H1 (cell line): ENCODE data around the gene NUP133. TPM values are rescaled to one million over a fixed set of nuclear protein-coding genes. Genes with fewer than 3 reads are reported as not detected.

Experiments
- CHD1 ChIP-seq: IDR thresholded peaks from 2 replicates; pipeline ENCODE4 v1.6.1; 2012; ENCODE audit warnings: low read depth, low read length, improper control_type of control experiment
- GABPA ChIP-seq: IDR thresholded peaks from 2 replicates; pipeline ENCODE4 v1.6.1; 2011; ENCODE audit warnings: mild to moderate bottlenecking, low read length, moderate library complexity, borderline replicate concordance; ENCODE audit not compliant: insufficient read depth
- POLR2A ChIP-seq, 2 experiments: IDR thresholded peaks; 1 replicate in 1 of 2; 2 replicates in 1 of 2; pipeline ENCODE4 v1.6.1; 2011; ENCODE audit warnings: low read depth in 2 of 2, low read length in 2 of 2, mild to moderate bottlenecking in 2 of 2; ENCODE audit errors: control extremely low read depth in 1 of 2
- polyA plus RNA-seq, 7 experiments: library from polyadenylated mRNA; depleted of rRNA in 3 of 7; stranded (reverse) in 5 of 7; unstranded in 2 of 7; fragments of >200 nt in 5 of 7; fragments of 200-250 nt in 2 of 7; gene quantifications; 1 replicate in 5 of 7; 2 replicates in 1 of 7; 4 replicates in 1 of 7; pipeline versions ENCODE4 v1.2.1 to v1.2.3, GENCODE V29; 2011 to 2013; ENCODE audit warnings: missing spikeins in 2 of 7, mixed read lengths in 2 of 7
- total RNA-seq: library from RNA; stranded (reverse); fragmentation: NEBNext Ultra II Directional; extraction: Animal tissue kit (Norgen Biotek cat#: 25700); gene quantifications from 2 replicates; pipeline ENCODE4 v1.2.1, GENCODE V29; 2021
- TF ChIP-seq, protein P1 (sequence below): IDR thresholded peaks from 2 replicates; pipeline ENCODE4 v1.6.1; 2011; ENCODE audit warnings: low read length, improper control_type of control experiment

NUP133 gene
- total and polyA plus RNA-seq, 2 of the 8 experiments (the other 6 are each of a cell fraction or from before 2014, with no cell fraction given) = 20.6 to 72.1 TPM

DNA sequence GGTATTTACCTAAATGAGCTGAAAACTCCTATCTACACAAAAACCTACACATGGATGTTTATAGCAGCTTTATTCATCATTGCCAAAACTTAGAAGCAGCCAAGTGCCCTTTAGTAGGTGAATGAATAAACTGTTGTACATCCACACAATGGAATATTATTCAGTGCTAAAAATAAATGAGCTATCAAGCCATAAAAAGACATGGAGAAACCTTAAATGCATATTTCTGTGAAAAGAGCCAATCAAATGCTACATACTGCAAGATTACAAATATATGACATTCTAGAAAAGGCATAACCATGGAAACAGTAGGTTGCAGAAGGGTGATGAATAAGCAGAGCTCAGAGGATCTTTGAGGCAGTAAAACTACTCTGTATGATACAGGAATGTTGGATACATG is 27.1 kb upstream of the NUP133 start (continued):
- TF ChIP-seq, protein P1, sequence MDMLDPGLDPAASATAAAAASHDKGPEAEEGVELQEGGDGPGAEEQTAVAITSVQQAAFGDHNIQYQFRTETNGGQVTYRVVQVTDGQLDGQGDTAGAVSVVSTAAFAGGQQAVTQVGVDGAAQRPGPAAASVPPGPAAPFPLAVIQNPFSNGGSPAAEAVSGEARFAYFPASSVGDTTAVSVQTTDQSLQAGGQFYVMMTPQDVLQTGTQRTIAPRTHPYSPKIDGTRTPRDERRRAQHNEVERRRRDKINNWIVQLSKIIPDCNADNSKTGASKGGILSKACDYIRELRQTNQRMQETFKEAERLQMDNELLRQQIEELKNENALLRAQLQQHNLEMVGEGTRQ = no peak
- TF ChIP-seq POLR2A (IDR thresholded peaks at IDR 0.05; ENCODE audit: control extremely low read depth in 1 of 2, low read depth in 2 of 2, low read length in 2 of 2) (no peak), CHD1 (no peak), GABPA (no peak)
- TF ChIP-seq, all 59 proteins: peak for 0
